ENCODE measurements around the gene LNP1.

DNA sequence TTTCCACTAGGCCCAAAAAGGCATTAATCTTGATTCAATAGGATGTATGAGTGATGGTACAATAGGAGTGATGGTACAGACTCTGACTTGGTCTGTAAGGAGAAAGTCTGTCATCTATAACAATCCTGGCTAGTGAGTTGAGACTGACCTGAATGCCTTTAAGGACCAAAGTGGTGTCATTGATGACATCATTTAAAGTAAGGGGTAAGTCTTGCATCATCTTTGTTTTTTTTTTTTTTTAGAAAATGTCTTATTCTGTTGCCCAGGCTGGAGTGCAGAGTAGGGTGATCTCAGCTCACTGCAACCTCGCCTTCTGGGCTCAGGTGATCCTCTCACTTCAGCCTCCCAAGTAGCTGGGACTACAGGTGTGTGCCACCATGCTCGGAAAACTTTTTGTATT lies 85.5 kb downstream of the LNP1 start:
- no peak for TF ChIP-seq CTCF (IDR thresholded peaks at IDR 0.05)
- TF ChIP-seq POLR2A (IDR thresholded peaks at IDR 0.05), result no peak
